ENCODE data around the gene OSGEPL1.
"Not testable (repeated sequence)": the region's sequence is repeated elsewhere in the genome, so short reads cannot be mapped to it uniquely, and the experiment has no call there.

The OSGEPL1 gene

GRCh38 chr2:189762551-189763298 lies at the start of gene OSGEPL1:
TSS of gene OSGEPL1 (minus strand) at chr2:189762792. CDS start at chr2:189761640, 1,152 bp downstream.
- peak; percentile 94 for DNase-seq

- DNase-seq: no peak
Observed at GRCh38 chr2:189803431-189803830, 40.8 kb upstream of the OSGEPL1 start.

GRCh38 chr2:189802396-189802912 lies 39.9 kb upstream of the OSGEPL1 start:
- no peak for DNase-seq

- DNase-seq: no peak
Observed at GRCh38 chr2:189799531-189799930, 36.9 kb upstream of the OSGEPL1 start.

GRCh38 chr2:189799030-189799331 lies 36.4 kb upstream of the OSGEPL1 start:
- no peak for DNase-seq

GRCh38 chr2:189798312-189799029 lies 35.9 kb upstream of the OSGEPL1 start:
- no peak for DNase-seq

- no peak for DNase-seq
Observed at GRCh38 chr2:189797902-189798301, 35.3 kb upstream of the OSGEPL1 start.

GRCh38 chr2:189794310-189794709 lies 31.7 kb upstream of the OSGEPL1 start:
- no peak for DNase-seq

- no peak for DNase-seq
Observed at GRCh38 chr2:189791338-189792042, 28.9 kb upstream of the OSGEPL1 start.

GRCh38 chr2:189783927-189784867 lies 21.6 kb upstream of the OSGEPL1 start, which contains the start of the genes ORMDL1 and PMS1:
TSS of gene ORMDL1 (minus strand) at chr2:189784339. CDS start at chr2:189782595, 1,744 bp downstream.
TSS of gene PMS1 (plus strand) at chr2:189784450. CDS start at chr2:189791810, 7,360 bp downstream.
- DNase-seq: peak; percentile 92

- no peak for DNase-seq
Observed at GRCh38 chr2:189783451-189783926, 20.9 kb upstream of the OSGEPL1 start.

- DNase-seq: no peak
Observed at GRCh38 chr2:189782221-189782671, 19.7 kb upstream of the OSGEPL1 start.

- DNase-seq: no peak
Observed at GRCh38 chr2:189772212-189772611, 9.6 kb upstream of the OSGEPL1 start.

- no peak for DNase-seq
Observed at GRCh38 chr2:189770590-189771322, 8.2 kb upstream of the OSGEPL1 start.

GRCh38 chr2:189763908-189764661 lies 1.5 kb upstream of the OSGEPL1 start:
- no peak for DNase-seq

GRCh38 chr2:189762229-189762550 lies 402 bp downstream of the OSGEPL1 start:
- DNase-seq: no peak

- DNase-seq: not testable (repeated sequence)
Observed at GRCh38 chr2:189760154-189760553, 2.4 kb downstream of the OSGEPL1 start.

- no peak for DNase-seq
Observed at GRCh38 chr2:189756311-189756952, 6.2 kb downstream of the OSGEPL1 start.

- no peak for DNase-seq
Observed at GRCh38 chr2:189751080-189751658, 11.4 kb downstream of the OSGEPL1 start.

- DNase-seq: no peak
Observed at GRCh38 chr2:189729430-189729829, 33.2 kb downstream of the OSGEPL1 start.

Data from NCI-H510A (cell line).